T-helper 2 cell (primary cell): ENCODE results near the gene TNFAIP3.

Source experiments
- DNase-seq, 5 experiments: peaks; one replicate each; pipeline versions ENCODE4 v3.0.0 to v3.0.0-alpha.2; 2012 to 2022

Gene TNFAIP3

DNA sequence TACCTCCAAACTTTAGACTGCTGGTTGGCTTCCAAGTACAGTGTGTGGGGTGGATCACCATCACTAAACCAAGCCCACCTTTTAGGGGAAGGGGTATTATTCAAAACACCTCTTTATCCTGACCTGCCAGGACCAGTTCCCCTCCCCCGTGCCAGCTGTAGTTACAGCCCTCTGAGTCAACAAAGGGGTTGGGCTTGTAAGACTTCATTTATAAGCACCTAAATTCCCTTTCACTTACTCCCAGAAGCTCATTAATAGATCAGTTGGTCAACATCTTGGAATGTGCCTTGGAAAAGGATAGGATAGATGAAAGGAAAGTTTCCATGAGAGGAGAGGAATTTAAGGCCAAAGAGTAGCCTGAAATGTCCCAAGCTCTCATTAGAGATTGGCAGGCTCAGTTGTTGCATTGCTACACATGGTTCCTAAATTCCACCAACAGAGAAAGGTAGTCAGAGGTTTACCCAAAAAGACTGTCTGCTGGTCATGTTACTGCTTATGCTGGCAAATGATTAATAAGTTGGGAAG lies 59.2 kb downstream of the TNFAIP3 start:
- no peak for DNase-seq

DNA sequence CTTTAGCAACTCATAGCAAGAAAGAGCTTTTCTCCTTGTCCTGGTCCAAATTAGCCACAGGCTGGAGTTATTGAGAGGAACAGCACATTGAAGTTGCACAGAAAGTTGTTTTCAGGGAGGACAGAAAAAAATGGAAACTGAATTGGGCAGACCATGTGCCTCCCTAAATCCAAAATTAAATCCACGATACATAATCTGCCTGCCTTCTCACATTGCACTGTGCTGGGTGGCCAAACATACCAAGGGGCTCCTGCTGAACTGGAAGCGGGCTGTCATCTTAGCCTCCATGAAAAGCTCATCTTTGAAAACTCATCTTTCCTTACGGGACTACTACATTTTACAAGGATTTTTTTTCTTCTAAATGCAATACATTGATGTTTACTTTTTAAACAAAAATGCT lies 59.9 kb downstream of the TNFAIP3 start:
- DNase-seq, result no peak

DNA sequence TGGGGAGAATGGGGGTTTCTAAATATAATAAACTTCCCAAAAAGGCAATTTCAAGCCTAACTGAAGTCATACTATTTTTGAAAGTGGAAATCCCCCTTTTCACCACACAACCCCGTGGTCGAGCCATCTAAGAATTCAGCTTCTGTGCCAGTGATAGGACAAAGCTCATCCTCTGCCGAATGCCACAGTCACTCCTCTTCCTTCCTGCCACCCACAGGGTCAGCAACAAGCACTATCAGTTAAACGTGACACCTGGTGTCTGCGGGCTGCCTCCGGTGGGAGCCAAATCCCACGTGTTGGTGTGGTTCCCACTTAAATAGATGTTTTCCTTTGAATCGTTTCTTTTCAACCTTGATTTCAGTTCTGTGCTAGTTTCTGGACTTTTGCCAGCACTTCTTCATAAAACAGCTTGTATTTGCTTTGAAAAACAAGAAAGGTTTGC lies 60.7 kb downstream of the TNFAIP3 start:
- peak; percentile 31 to 94 (median 69) for DNase-seq

DNA sequence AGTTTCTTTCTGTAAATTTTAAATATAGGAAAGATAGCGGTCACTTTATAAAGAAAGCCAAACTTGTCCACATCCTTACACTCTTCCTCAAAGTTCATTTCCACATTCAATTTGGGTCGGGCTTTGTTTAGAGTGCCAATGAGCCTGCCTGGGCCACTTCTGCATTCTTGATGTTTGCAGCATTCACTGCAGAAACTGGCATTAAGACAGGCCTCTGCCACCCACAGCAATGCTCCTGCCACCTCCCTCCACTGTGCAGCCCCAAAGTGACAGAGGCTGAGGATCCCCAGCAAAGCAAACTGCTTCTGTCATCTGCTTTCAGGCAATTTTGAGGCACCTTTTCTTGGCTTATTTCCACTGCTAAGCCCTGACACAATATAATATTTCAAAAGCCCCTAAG lies 61.2 kb downstream of the TNFAIP3 start:
- DNase-seq, result peak in 1 of 5 experiments; percentile 45

DNA sequence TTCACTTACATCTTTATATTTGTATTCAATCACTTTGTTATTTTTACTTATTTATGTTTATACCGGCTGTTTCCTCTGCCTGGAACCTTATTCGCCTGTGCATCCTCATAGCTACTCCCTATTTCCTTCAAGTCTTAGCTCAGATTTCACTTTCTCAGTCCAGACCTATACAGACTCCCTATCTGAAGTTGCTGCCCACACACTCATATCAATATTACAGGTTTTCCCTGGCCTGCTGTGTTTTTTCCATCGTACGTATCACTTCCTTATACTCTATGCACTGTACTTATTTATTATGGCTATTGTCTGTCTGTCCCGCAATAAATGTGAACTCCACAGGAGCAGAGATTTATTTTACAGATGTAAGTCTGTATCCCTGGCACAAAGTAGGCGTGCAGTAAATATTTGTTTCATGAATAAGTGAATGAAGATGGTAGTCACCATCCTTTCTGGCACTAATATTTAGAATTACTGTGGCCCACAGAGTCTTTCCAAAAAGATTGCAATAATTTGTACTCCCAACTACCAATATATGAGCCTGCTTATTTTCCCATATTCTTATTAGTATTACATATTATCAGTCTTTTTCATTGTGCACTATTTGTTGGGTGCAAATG lies 64.9 kb downstream of the TNFAIP3 start:
- no peak for DNase-seq
